ENCODE data around the gene CTNNBL1. TPM values are rescaled to one million over a fixed set of nuclear protein-coding genes. Genes with fewer than 3 reads are reported as not detected.
A peak's percentile ranks its signal among the peaks of the same experiment; 100 is the strongest.

Gene CTNNBL1
- total RNA-seq, 4 donors from 2014 or later: 40.4 to 54.3 (median 44.7) TPM

- intact Hi-C loops (cut with DNase I): no loop called here
- TF ChIP-seq CTCF (IDR thresholded peaks at IDR 0.05) (no peak), POLR2AphosphoS5 (IDR thresholded peaks at IDR 0.05) (no peak), POLR2A (IDR thresholded peaks at IDR 0.05; ENCODE audit: low read depth) (no peak), EP300 (IDR thresholded peaks at IDR 0.05) (no peak)
- H3K27ac ChIP-seq (replicated peaks in 1 of 4): no peak overlapping the region
- H3K36me3 ChIP-seq: no peaks in the 10 kb centered on the region
- no peak overlapping the region for H3K4me3 ChIP-seq
- DNase-seq (ENCODE audit: extremely low spot score): no peak
- H3K9me3 ChIP-seq: peaks cover 0 to 5% (median 2%) of the 10 kb centered on the region in 4 donors
- no peaks in the 10 kb centered on the region for H3K27me3 ChIP-seq
- peaks cover 45 to 53% (median 48%) of the 10 kb centered on the region in 4 donors for H3K4me1 ChIP-seq
- 93% methylated on average over 5 of the region's 5 CpGs for WGBS
Measured at GRCh38 chr20:37725855-37726254, 32.0 kb downstream of the CTNNBL1 start.

- Histone ChIP-seq H3K36me3 (no peaks in the 10 kb centered on the region), H3K27ac (replicated peaks in 1 of 4) (no peak overlapping the region), H3K4me3 (no peak overlapping the region), H3K4me1 (peaks cover 45 to 53% (median 48%) of the 10 kb centered on the region in 4 donors), H3K9me3 (peaks cover 0 to 4% (median 1%) of the 10 kb centered on the region in 4 donors), H3K27me3 (no peaks in the 10 kb centered on the region)
- TF ChIP-seq POLR2A (IDR thresholded peaks at IDR 0.05; ENCODE audit: low read depth) (no peak), CTCF (IDR thresholded peaks at IDR 0.05) (no peak), POLR2AphosphoS5 (IDR thresholded peaks at IDR 0.05) (no peak), EP300 (IDR thresholded peaks at IDR 0.05) (no peak)
- no peak for DNase-seq (ENCODE audit: extremely low spot score)
- intact Hi-C loops (cut with DNase I): no loop called here
Measured at GRCh38 chr20:37726321-37726720, 32.5 kb downstream of the CTNNBL1 start.

- H3K36me3 ChIP-seq: no peaks in the 10 kb centered on the region
- H3K27ac ChIP-seq (replicated peaks in 1 of 4): peak overlapping the region; percentile 35 to 56 (median 48)
- DNase-seq (ENCODE audit: extremely low spot score): no peak
- no peaks in the 10 kb centered on the region for H3K27me3 ChIP-seq
- WGBS: 79% methylated on average over 7 of the region's 7 CpGs
- peaks cover 45 to 53% (median 48%) of the 10 kb centered on the region in 4 donors for H3K4me1 ChIP-seq
- H3K9me3 ChIP-seq: no peaks in the 10 kb centered on the region
- H3K4me3 ChIP-seq: no peak overlapping the region
- intact Hi-C loops (cut with DNase I): no loop called here
- TF ChIP-seq POLR2A (IDR thresholded peaks at IDR 0.05; ENCODE audit: low read depth): no peak
- TF ChIP-seq POLR2AphosphoS5 (IDR thresholded peaks at IDR 0.05): no peak
- no peak for TF ChIP-seq CTCF (IDR thresholded peaks at IDR 0.05)
Measured at GRCh38 chr20:37726971-37727956, 33.4 kb downstream of the CTNNBL1 start.

- Histone ChIP-seq H3K4me3 (no peak overlapping the region), H3K9me3 (no peaks in the 10 kb centered on the region), H3K27me3 (no peaks in the 10 kb centered on the region), H3K36me3 (peaks cover 0 to 4% (median 2%) of the 10 kb centered on the region in 4 donors), H3K4me1 (peaks cover 46 to 53% (median 48%) of the 10 kb centered on the region in 4 donors), H3K27ac (replicated peaks in 1 of 4) (peak overlapping the region; percentile 35 to 56 (median 51))
- intact Hi-C loops (cut with DNase I): no loop called here
- no peak for DNase-seq (ENCODE audit: extremely low spot score)
- TF ChIP-seq POLR2A (IDR thresholded peaks at IDR 0.05; ENCODE audit: low read depth): no peak
- no peak for TF ChIP-seq CTCF (IDR thresholded peaks at IDR 0.05)
- no peak for TF ChIP-seq POLR2AphosphoS5 (IDR thresholded peaks at IDR 0.05)
- WGBS: 65% methylated on average over 2 of the region's 2 CpGs
Measured at GRCh38 chr20:37727957-37728634, 34.3 kb downstream of the CTNNBL1 start.

Data from esophagus muscularis mucosa (tissue), 4 donors.